HG02759 (cell line): Measurements from ENCODE around the gene OR2A25.

Experiments used
- ATAC-seq: cut with Tn5 transposase; IDR thresholded peaks from one replicate; pipeline ENCODE4 v1.9.1; 2021; ENCODE audit warnings: mild to moderate bottlenecking, moderate library complexity; ENCODE audit not compliant: unreplicated experiment

Gene OR2A25

DNA sequence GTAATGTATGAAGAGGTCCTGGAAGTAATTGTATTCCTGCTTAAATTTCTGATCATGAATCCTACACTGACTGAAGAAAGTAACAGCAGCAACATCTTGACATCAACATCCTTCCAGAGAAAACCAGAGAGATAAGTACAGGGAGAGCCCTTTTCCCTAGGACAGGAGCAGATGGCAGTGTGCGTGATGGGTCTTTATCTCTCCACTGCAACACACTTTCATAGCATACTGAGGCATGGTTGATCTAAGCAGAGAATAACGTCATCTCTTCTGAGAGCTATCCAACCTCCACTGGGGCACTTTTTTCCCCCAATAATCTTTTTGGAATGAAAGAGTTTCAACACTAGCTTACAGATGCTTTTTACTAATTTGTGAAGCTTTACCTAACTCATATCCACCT lies 342 bp downstream of the OR2A25 start:
- ATAC-seq: no peak

DNA sequence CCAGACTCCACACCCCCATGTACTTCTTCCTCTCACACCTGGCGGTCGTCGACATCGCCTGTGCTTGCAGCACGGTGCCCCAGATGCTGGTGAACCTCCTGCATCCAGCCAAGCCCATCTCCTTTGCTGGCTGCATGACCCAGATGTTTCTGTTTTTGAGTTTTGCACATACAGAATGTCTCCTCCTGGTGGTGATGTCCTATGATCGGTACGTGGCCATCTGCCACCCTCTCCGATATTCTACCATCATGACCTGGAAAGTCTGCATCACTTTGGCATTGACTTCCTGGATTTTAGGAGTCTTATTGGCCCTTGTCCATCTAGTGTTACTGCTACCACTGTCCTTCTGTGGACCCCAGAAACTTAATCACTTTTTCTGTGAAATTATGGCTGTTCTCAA lies 4.8 kb downstream of the OR2A25 start:
- no peak for ATAC-seq

DNA sequence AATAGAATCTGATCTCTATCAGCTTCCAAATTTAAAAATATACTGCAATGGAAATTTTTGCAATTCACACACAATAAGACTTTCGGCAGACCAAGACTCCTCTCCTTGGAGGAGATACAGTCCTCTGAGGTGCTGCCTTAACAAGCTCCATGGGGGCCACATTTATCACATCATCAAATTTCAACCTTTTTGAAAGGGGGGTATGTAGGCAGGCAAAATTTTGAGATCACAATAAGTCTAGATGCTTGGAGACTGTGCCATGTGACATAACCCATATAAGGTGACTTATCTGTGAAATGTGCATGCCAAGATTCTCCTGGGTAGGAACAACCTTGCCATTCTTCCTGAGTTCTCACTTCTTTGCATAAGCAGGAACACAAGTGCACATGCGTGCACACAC lies 16.4 kb downstream of the OR2A25 start, which contains the start of gene OR2A12:
OR2A12 (plus strand) TSS at position 301 of the 400 bp plus-strand sequence. CDS start 8,830 bp downstream, outside the sequence.
- no peak for ATAC-seq

DNA sequence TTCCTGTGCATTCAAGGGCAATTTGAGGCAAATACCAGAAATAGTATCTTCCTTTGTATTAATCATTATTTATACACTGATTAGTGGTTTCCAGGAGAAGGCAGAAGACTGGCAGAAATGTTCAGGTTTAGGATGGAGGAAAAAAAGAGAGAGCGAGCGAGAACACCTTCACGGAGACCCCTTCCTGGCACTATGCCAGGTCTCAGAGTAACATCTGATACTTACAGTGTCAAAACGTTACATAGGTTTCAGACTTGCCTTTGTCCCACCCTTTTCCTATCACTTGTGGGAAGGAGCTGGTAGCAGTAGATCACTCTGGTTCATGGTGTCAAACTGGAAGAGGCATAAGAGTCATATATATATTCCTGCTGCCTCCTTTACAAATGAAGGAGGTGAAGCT lies 17.1 kb downstream of the OR2A25 start:
- ATAC-seq: no peak

DNA sequence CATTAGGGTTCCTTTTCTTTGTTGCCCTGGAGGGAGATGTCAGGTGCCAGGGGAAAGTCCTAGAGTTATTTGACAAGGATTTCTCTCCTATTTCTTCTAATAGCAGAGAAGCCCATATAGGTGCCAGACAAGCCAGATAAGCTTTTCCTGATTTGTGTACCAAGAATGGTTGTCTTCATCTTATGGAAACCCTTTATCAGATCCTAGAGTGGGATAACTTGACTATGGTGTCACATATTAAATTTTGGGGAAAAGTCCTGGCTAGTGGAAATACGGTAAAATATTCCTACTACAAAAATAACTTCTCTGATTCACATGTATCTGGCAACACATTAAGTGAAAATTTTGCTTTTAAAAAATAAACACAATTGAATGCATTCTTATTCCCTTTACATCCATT lies 17.6 kb downstream of the OR2A25 start:
- ATAC-seq: no peak

DNA sequence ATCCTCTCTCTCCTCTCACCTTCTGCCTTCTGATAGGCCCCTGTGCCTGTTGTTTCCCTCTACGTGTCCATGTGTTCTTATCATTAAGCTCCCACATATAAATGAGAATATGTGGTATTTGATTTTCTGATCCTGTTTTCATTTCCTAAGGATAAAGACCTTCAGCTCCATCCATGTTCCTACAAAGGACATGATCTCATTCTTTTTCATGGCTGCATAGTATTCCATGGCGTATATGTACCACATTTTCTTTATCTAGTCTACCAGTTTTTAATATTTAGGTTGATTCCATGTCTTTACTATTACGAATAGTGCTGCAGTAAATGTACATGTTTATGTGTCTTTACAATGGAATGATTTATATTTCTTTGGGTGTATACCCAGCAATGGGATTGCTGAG lies 21.1 kb downstream of the OR2A25 start:
- no peak for ATAC-seq

DNA sequence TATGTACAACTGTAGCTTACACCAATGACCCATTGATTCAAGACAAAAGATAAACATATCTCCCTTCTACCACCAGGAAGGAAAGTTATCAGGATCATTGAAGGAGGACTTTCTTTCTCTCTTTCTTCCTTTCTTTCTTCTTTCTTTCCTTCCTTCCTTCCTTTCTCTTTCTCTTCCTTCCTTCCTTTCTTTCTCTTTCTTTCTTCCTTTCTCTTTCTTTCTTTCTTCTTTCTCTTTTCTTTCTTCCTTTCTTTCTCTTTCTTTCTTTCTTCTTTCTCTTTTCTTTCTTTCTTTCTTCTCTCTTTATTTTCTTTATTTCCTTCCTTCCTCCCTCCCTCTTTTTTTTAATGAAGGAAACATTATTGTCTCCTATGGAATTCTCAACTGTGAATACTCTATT lies 29.2 kb downstream of the OR2A25 start:
- ATAC-seq: no peak

DNA sequence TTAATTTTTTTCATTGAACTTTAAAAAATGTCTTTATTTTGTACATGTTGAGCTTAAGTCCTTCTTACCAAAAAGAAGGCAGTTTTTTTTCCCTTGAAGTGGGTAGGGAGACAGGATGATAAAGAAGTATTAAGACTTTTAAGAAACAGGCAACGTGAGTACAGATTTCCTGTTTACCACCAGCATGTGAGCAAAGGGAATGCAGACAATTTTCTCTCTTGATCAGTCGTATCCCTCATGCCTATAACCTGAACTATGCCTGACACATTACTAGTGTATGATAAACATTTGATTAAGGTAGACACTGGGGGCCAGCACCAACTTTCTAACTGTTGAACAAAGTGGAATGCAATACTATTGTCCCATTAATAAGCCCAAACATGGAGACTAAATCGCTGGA lies 31.0 kb downstream of the OR2A25 start:
- ATAC-seq: no peak

DNA sequence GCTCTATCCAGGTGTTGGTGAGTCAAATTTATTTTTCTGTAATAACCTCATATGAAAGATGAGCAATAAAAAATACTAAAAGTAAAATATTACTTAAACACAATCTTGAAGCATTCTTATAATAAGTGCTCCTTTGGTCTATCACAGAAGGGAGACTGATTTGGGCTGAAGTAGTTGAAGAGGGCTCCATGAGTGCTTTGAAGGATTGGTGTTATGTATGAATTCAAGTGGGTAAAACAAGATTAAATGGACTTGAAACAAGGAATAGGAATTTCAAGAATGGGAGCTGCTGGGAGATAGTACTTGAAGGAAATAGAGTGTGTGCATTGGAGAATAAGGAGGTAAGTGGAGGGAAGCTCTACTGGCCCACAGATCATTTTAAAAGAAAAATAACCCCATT lies 32.4 kb downstream of the OR2A25 start:
- ATAC-seq: no peak

DNA sequence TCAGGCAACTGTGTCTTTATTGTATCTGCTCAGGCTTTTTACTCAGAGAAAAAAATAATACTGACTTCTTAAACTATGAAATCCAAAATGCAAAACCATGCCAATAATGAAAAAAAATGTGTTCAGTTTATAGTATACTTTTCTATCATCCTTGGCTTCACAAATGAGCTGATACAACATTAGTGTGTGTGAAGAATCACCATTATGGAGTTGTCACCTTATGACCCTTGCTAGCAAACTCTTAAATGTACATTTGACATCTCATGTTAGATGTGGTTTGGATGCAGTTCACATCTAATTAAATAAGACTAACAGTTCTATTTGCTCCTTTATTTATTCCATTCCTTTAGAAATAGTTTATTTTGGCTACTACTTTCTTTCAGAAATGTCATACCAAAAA lies 35.6 kb downstream of the OR2A25 start:
- no peak for ATAC-seq

DNA sequence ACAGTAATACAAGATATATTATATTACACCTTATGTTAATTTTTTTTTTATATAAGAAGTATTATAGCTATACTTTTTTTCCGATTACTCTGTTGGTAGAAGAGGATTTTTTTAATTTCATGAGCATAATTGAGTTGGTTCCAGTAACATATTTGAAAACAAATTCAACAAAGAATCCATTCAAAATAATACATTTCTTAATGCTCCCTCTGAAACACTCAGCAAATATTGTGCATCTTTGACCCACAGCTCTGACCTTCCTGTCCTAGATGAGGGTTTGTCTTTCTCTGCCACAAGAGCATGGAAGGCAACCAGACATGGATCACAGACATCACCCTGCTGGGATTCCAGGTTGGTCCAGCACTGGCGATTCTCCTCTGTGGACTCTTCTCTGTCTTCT lies 39.7 kb downstream of the OR2A25 start, which contains the start of gene OR2A2:
OR2A2 (plus strand) TSS at position 301 of the 400 bp plus-strand sequence; CDS start at position 301, 0 bp downstream.
- ATAC-seq: no peak

DNA sequence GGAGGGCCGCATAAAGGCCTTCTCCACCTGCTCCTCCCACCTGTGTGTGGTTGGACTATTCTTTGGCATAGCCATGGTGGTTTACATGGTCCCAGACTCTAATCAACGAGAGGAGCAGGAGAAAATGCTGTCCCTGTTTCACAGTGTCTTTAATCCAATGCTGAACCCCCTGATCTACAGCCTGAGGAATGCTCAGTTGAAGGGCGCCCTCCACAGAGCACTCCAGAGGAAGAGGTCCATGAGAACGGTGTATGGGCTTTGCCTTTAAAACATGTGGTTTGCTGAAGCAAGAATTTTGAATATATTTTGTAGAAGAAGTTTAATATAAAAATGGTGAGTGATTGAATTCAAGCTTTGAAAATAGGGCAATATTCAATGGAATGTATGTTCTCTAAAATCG lies 40.7 kb downstream of the OR2A25 start:
- ATAC-seq: no peak

DNA sequence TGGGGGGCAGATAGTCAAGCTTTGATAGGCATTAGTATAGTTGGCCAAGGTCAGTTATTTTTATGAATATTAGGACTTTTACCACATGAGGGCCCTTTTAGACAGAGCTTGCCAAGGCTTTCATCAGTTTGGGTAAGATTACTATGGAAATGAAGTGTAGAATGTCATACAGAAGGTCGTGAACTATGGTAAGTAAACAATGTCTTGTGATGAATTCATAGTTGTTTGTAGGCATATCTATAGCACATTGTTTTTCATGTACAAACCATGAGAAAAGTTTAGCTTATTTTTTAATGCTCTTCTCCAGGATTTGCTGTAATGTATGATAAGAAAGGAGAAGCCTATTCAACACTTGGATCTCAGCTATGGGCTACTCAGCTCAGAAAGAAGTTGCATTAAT lies 44.0 kb downstream of the OR2A25 start:
- no peak for ATAC-seq

DNA sequence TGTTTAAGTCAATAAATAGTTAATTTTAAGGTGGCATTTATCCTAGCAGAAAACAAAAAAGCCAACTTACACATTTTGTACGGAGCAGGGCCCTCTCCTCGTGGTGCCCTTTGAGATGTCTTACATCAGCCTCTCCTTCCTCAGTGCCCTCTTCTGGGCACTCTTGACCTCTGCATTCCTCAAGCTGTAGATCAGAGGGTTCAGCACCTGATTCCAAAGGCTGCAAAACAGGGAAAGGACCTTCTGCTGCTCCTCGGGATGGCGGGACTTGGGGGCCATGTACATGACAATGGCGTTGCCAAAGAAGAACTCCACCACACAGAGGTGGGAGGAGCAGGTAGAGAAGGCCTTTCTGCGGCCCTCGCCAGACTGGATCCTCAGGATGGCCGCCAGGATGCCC lies 48.7 kb downstream of the OR2A25 start:
- no peak for ATAC-seq

DNA sequence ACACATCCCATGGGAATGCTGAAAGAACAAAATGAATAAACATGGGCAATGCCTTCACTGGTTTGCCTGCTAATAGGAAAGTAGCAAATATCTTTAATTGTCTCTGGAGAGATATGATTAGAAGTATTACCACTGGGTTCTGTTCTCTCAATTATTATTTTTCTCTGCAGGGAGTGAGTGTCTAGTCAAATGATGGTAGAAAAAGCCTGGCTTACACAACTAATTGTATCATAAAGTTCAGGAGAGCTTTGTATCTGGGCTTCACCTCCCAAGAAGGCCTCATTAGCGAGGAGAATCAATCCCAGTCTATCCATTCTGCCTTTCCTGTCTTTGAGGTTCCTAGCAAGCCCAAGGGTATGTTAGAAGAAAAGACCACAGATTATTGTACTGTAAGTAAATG lies 53.3 kb downstream of the OR2A25 start, which contains the start of gene OR2A14:
OR2A14 (plus strand) TSS at position 301 of the 400 bp plus-strand sequence. CDS start 5,937 bp downstream, outside the sequence.
- ATAC-seq: no peak
